Activated CD4-positive, alpha-beta T cell treated with anti-CD3 and anti-CD28 coated beads, Interleukin-2, amount 50 U/mL, for 1 hour (primary cell): ENCODE measurements around the gene PCYT2.
A peak's percentile ranks its signal among the peaks of the same experiment; 100 is the strongest.
"Not testable (repeated sequence)": the region's sequence is repeated elsewhere in the genome, so short reads cannot be mapped to it uniquely, and the experiment has no call there.

Source experiments
- DNase-seq: peaks from one replicate; pipeline ENCODE4 v3.0.0-alpha.2; 2020

PCYT2 gene

GRCh38 chr17:81911277-81911961, at the start of gene PCYT2:
Gene PCYT2, minus strand, starts transcription at chr17:81911399. Its CDS starts 44 bp downstream, at chr17:81911355.
- DNase-seq: peak; percentile 93

GRCh38 chr17:81960130-81960958, 49.1 kb upstream of the PCYT2 start:
- DNase-seq: no peak

GRCh38 chr17:81959362-81960129, 48.3 kb upstream of the PCYT2 start:
- peak; percentile 82 for DNase-seq

- DNase-seq: no peak
Observed at GRCh38 chr17:81958633-81959342, 47.6 kb upstream of the PCYT2 start.

GRCh38 chr17:81957691-81958432, 46.7 kb upstream of the PCYT2 start:
- DNase-seq: no peak

- no peak for DNase-seq
Observed at GRCh38 chr17:81956607-81957589, 45.7 kb upstream of the PCYT2 start.

GRCh38 chr17:81955756-81956544, 44.8 kb upstream of the PCYT2 start:
- no peak for DNase-seq

- no peak for DNase-seq
Observed at GRCh38 chr17:81955058-81955681, 44.0 kb upstream of the PCYT2 start.

- no peak for DNase-seq
Observed at GRCh38 chr17:81954131-81955057, 43.2 kb upstream of the PCYT2 start.

- not testable (repeated sequence) for DNase-seq
Observed at GRCh38 chr17:81953443-81953842, 42.2 kb upstream of the PCYT2 start.

- no peak for DNase-seq
Observed at GRCh38 chr17:81952792-81953228, 41.6 kb upstream of the PCYT2 start.

GRCh38 chr17:81951785-81952684, 40.8 kb upstream of the PCYT2 start:
- DNase-seq: no peak

GRCh38 chr17:81950501-81950900, 39.3 kb upstream of the PCYT2 start:
- DNase-seq: no peak

- DNase-seq: no peak
Observed at GRCh38 chr17:81948635-81949378, 37.6 kb upstream of the PCYT2 start.

- no peak for DNase-seq
Observed at GRCh38 chr17:81947189-81947588, 36.0 kb upstream of the PCYT2 start, which contains the start of gene MYADML2. Gene MYADML2, minus strand, starts transcription at chr17:81947233. Its CDS starts 5,492 bp downstream, at chr17:81941741.

GRCh38 chr17:81944858-81945257, 33.7 kb upstream of the PCYT2 start:
- DNase-seq: no peak
